ENCODE results near the gene MUTYH. TPM values are rescaled to one million over a fixed set of nuclear protein-coding genes. Genes with fewer than 3 reads are reported as not detected.

MUTYH gene
- total RNA-seq, 1 experiment from 2014 or later = 48.4 TPM

GRCh38 chr1:45317166-45317565 is 23.1 kb downstream of the MUTYH start:
- no peaks in the 10 kb centered on the region for H3K9me3 Mint-ChIP-seq (ENCODE audit: unreplicated experiment)
- ChIA-PET CTCF (interaction anchor here (1.1 kb wide), 1 partner anchor 14 kb away, joined by 3 read pairs; no protein-coding TSS in a partner anchor), POLR2A (interaction anchor here (1.2 kb wide), 1 partner anchor 14 kb away, joined by 3 read pairs; no protein-coding TSS in a partner anchor)
- Histone ChIP-seq H3K27me3 (replicated peaks; ENCODE audit: control insufficient read depth, insufficient read depth, low read length) (no peaks in the 10 kb centered on the region), H3K36me3 (ENCODE audit: control insufficient read depth, insufficient read depth, low read length) (no peaks in the 10 kb centered on the region), H3K9me3 (no peaks in the 10 kb centered on the region), H3K4me1 (no peaks in the 10 kb centered on the region), H3K4me3 (ENCODE audit: low read depth, low read length) (no peak overlapping the region)
- H3K27me3 Mint-ChIP-seq (ENCODE audit: insufficient read depth, unreplicated experiment) = no peaks in the 10 kb centered on the region
- no TSS peak for BruUV-seq (replicated peaks)
- TF ChIP-seq, protein P1, sequence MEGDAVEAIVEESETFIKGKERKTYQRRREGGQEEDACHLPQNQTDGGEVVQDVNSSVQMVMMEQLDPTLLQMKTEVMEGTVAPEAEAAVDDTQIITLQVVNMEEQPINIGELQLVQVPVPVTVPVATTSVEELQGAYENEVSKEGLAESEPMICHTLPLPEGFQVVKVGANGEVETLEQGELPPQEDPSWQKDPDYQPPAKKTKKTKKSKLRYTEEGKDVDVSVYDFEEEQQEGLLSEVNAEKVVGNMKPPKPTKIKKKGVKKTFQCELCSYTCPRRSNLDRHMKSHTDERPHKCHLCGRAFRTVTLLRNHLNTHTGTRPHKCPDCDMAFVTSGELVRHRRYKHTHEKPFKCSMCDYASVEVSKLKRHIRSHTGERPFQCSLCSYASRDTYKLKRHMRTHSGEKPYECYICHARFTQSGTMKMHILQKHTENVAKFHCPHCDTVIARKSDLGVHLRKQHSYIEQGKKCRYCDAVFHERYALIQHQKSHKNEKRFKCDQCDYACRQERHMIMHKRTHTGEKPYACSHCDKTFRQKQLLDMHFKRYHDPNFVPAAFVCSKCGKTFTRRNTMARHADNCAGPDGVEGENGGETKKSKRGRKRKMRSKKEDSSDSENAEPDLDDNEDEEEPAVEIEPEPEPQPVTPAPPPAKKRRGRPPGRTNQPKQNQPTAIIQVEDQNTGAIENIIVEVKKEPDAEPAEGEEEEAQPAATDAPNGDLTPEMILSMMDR (IDR thresholded peaks at IDR 0.05; ENCODE audit: insufficient read depth in 1 of 2, low read depth in 1 of 2, low read length in 1 of 2, severe bottlenecking in 1 of 2, unreplicated experiment in 1 of 2) = no peak
- H3K36me3 Mint-ChIP-seq (ENCODE audit: insufficient read depth, unreplicated experiment) = no peaks in the 10 kb centered on the region
- no peak overlapping the region for H3K27ac Mint-ChIP-seq (ENCODE audit: unreplicated experiment)
- H3K4me3 Mint-ChIP-seq (ENCODE audit: unreplicated experiment) = no peak overlapping the region
- H3K4me1 Mint-ChIP-seq (ENCODE audit: low read depth, unreplicated experiment) = no peaks in the 10 kb centered on the region
- intact Hi-C loops (cut with micrococcal nuclease; ENCODE audit: unreplicated experiment) = no loop called here
- DNase-seq = no peak

GRCh38 chr1:45314266-45314665 is 26.0 kb downstream of the MUTYH start:
- intact Hi-C loops (cut with micrococcal nuclease; ENCODE audit: unreplicated experiment) = no loop called here
- CTCF ChIA-PET = interaction anchor here (0.6 kb wide), 1 partner anchor 11 kb away, joined by 5 read pairs; no protein-coding TSS in a partner anchor
- H3K36me3 ChIP-seq (ENCODE audit: control insufficient read depth, insufficient read depth, low read length) = no peaks in the 10 kb centered on the region
- H3K4me3 Mint-ChIP-seq (ENCODE audit: unreplicated experiment) = no peak overlapping the region
- TF ChIP-seq, protein P1 (IDR thresholded peaks at IDR 0.05; ENCODE audit: insufficient read depth in 1 of 2, low read depth in 1 of 2, low read length in 1 of 2, severe bottlenecking in 1 of 2, unreplicated experiment in 1 of 2) = no peak
- no peaks in the 10 kb centered on the region for H3K4me1 Mint-ChIP-seq (ENCODE audit: low read depth, unreplicated experiment)
- H3K27me3 Mint-ChIP-seq (ENCODE audit: insufficient read depth, unreplicated experiment) = no peaks in the 10 kb centered on the region
- POLR2A ChIA-PET = no interaction called here
- H3K27me3 ChIP-seq (replicated peaks; ENCODE audit: control insufficient read depth, insufficient read depth, low read length) = no peaks in the 10 kb centered on the region
- no peaks in the 10 kb centered on the region for H3K36me3 Mint-ChIP-seq (ENCODE audit: insufficient read depth, unreplicated experiment)
- H3K4me3 ChIP-seq (ENCODE audit: low read depth, low read length) = no peak overlapping the region
- BruUV-seq (replicated peaks) = no TSS peak
- H3K9me3 ChIP-seq = no peaks in the 10 kb centered on the region
- no peak overlapping the region for H3K27ac Mint-ChIP-seq (ENCODE audit: unreplicated experiment)
- H3K4me1 ChIP-seq = no peaks in the 10 kb centered on the region
- DNase-seq = no peak
- H3K9me3 Mint-ChIP-seq (ENCODE audit: unreplicated experiment) = no peaks in the 10 kb centered on the region

DNA sequence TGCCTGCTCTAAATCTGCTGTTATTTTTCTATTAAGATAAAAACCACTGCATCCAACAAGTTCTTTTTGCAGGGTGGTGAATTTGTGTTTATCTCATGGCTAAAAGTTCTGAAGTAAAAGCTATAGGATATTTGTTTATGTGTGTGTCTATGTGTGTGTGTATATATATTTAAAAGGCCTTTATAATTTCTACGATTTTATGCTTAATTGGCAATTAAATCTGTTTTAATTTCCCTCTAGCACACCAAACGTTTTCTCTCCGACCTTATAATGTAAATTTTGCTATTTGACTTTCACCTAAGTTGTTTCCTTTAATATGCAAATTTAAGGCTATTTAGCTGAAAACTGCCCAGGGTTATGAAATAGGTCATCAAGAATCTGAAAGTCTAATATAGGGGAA is 33.3 kb downstream of the MUTYH start:
- H3K9me3 Mint-ChIP-seq (ENCODE audit: unreplicated experiment) = no peaks in the 10 kb centered on the region
- no peak for DNase-seq
- intact Hi-C loops (cut with micrococcal nuclease; ENCODE audit: unreplicated experiment) = loop anchor here (10.0 kb wide), 1 partner anchor 472 kb away; no protein-coding TSS in a partner anchor
- Histone ChIP-seq H3K27me3 (replicated peaks; ENCODE audit: control insufficient read depth, insufficient read depth, low read length) (no peaks in the 10 kb centered on the region), H3K4me3 (ENCODE audit: low read depth, low read length) (no peak overlapping the region), H3K36me3 (ENCODE audit: control insufficient read depth, insufficient read depth, low read length) (no peaks in the 10 kb centered on the region), H3K4me1 (peaks cover 7% of the 10 kb centered on the region; the same call in 1 of the 2 replicates), H3K9me3 (no peaks in the 10 kb centered on the region)
- TF ChIP-seq, protein P1 (IDR thresholded peaks at IDR 0.05; ENCODE audit: insufficient read depth in 1 of 2, low read depth in 1 of 2, low read length in 1 of 2, severe bottlenecking in 1 of 2, unreplicated experiment in 1 of 2) = no peak
- H3K36me3 Mint-ChIP-seq (ENCODE audit: insufficient read depth, unreplicated experiment) = peaks cover 5% of the 10 kb centered on the region
- CTCF ChIA-PET = no interaction called here
- BruUV-seq (replicated peaks) = no TSS peak
- POLR2A ChIA-PET = interaction anchor here (1.9 kb wide), 1 partner anchor 20 kb away, joined by 5 read pairs; the partner anchor contains the start of gene HPDL
- no peak overlapping the region for H3K4me3 Mint-ChIP-seq (ENCODE audit: unreplicated experiment)
- H3K27me3 Mint-ChIP-seq (ENCODE audit: insufficient read depth, unreplicated experiment) = no peaks in the 10 kb centered on the region
- peaks cover 16% of the 10 kb centered on the region for H3K4me1 Mint-ChIP-seq (ENCODE audit: low read depth, unreplicated experiment)
- H3K27ac Mint-ChIP-seq (ENCODE audit: unreplicated experiment) = no peak overlapping the region

All from Caco-2 (cell line).